Measurements from ENCODE around the gene CDH13. TPM values are rescaled to one million over a fixed set of nuclear protein-coding genes. Genes with fewer than 3 reads are reported as not detected.

The CDH13 gene
- total RNA-seq, 4 donors from 2014 or later, result 3.4 to 14.8 (median 6.5) TPM

DNA sequence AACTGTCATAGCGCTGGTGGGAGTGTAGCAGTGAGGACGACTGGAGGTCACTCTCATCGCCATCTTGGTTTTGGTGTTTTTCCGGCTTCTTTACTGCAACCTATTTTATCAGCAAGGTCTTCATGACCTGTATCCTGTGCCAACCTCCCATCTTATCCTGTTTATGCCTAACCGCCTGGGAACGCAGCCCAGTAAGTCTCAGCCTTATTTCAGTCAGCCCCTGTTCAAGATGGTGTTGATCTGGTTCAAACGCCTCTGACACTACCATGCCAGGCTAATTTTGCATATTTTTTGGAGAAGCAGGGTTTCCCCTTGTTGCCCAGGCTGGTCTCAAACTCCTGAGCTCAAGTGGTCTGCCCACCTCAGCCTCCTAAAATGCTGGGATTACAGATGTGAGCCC lies 1001.2 kb downstream of the CDH13 start:
- no peak overlapping the region for H3K4me3 ChIP-seq (replicated peaks in 1 of 3)
- no peaks in the 10 kb centered on the region for H3K4me1 ChIP-seq
- no peak for DNase-seq
- no peaks in the 10 kb centered on the region for H3K9me3 ChIP-seq
- no peaks in the 10 kb centered on the region for H3K36me3 ChIP-seq
- intact Hi-C loops (cut with DNase I), result no loop called here
- H3K27me3 ChIP-seq, result no peaks in the 10 kb centered on the region
- WGBS, 2 donors, result 91 to 96% methylated on average over 7 of the region's 7 CpGs
- no peak overlapping the region for H3K27ac ChIP-seq
- TF ChIP-seq POLR2A (IDR thresholded peaks at IDR 0.05), result no peak
- TF ChIP-seq, protein P1, sequence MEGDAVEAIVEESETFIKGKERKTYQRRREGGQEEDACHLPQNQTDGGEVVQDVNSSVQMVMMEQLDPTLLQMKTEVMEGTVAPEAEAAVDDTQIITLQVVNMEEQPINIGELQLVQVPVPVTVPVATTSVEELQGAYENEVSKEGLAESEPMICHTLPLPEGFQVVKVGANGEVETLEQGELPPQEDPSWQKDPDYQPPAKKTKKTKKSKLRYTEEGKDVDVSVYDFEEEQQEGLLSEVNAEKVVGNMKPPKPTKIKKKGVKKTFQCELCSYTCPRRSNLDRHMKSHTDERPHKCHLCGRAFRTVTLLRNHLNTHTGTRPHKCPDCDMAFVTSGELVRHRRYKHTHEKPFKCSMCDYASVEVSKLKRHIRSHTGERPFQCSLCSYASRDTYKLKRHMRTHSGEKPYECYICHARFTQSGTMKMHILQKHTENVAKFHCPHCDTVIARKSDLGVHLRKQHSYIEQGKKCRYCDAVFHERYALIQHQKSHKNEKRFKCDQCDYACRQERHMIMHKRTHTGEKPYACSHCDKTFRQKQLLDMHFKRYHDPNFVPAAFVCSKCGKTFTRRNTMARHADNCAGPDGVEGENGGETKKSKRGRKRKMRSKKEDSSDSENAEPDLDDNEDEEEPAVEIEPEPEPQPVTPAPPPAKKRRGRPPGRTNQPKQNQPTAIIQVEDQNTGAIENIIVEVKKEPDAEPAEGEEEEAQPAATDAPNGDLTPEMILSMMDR (IDR thresholded peaks at IDR 0.05), result no peak

DNA sequence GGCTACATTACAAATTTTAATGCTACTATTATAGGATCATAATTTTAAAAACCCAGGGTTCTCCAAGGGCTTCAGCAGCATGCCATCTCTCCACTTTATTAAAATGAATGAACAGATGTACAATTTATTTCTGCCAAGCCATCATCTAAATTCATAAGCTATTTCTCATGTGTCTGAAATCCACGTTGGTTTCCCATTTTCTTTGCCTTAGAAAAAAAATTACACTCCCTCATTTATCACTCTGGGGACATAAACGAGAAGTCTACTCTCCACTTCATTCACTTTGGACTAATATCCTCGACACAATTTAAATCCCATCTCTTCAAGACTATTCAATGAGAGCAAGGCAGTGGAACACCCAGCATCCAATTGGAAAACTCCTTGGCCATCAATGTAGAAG lies 1002.7 kb downstream of the CDH13 start:
- H3K4me1 ChIP-seq, result no peaks in the 10 kb centered on the region
- WGBS, 2 donors, result 76 to 86% methylated on average over 3 of the region's 3 CpGs
- no peak overlapping the region for H3K27ac ChIP-seq
- H3K36me3 ChIP-seq, result no peaks in the 10 kb centered on the region
- H3K4me3 ChIP-seq (replicated peaks in 1 of 3), result no peak overlapping the region
- TF ChIP-seq POLR2A (IDR thresholded peaks at IDR 0.05), result no peak
- TF ChIP-seq, protein P1 (IDR thresholded peaks at IDR 0.05), result no peak
- intact Hi-C loops (cut with DNase I), result no loop called here
- H3K9me3 ChIP-seq, result no peaks in the 10 kb centered on the region
- no peaks in the 10 kb centered on the region for H3K27me3 ChIP-seq
- DNase-seq, result no peak

DNA sequence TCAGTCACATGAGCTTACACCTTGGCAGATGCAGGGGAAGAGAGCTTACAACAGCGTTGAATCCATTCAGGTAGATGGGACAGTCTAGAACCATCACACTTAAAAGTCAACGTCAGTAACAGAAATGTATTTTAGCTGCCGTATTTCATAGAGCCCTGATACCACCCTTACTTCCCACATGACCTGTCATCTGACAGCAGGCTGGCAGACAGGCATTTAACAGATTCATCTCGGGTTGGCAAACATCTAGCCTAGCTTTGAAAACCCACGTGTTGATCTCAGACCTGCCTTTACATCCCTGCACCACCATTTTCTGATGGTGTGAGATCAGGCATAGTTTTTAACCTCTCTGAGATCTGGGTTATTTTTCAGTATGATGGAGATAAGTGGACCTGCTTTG lies 1003.1 kb downstream of the CDH13 start:
- H3K27me3 ChIP-seq, result no peaks in the 10 kb centered on the region
- no peaks in the 10 kb centered on the region for H3K36me3 ChIP-seq
- H3K4me3 ChIP-seq (replicated peaks in 1 of 3), result no peak overlapping the region
- TF ChIP-seq, protein P1 (IDR thresholded peaks at IDR 0.05), result no peak
- no peak for TF ChIP-seq POLR2A (IDR thresholded peaks at IDR 0.05)
- H3K9me3 ChIP-seq, result no peaks in the 10 kb centered on the region
- WGBS, 2 donors, result 84 to 86% methylated on average over 5 of the region's 5 CpGs
- intact Hi-C loops (cut with DNase I), result no loop called here
- no peak for DNase-seq
- no peak overlapping the region for H3K27ac ChIP-seq
- no peaks in the 10 kb centered on the region for H3K4me1 ChIP-seq

DNA sequence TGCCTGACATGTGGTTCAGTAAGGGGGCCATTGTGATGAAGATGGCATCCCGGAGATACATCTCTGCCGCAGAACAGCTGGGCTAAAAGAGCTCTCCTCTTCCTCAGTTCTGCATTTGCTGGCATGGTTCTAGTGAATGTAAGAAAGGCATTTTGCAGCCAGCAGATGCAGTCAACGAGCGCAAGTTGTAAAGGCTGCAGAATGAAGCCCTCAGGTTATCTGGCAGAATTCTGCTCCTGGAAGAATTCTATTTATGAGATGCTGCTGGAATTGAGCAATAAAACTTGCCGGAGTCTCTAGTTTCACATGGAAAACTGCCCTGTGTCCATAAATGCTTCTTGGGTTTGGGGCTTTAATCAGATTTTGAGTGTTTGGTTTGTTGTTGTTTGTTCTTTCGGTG lies 1004.2 kb downstream of the CDH13 start:
- H3K9me3 ChIP-seq, result no peaks in the 10 kb centered on the region
- no peak overlapping the region for H3K4me3 ChIP-seq (replicated peaks in 1 of 3)
- no peaks in the 10 kb centered on the region for H3K36me3 ChIP-seq
- DNase-seq, result no peak
- WGBS, 2 donors, result 83 to 85% methylated on average over 6 of the region's 6 CpGs
- H3K27ac ChIP-seq, result no peak overlapping the region
- no peaks in the 10 kb centered on the region for H3K27me3 ChIP-seq
- TF ChIP-seq, protein P1 (IDR thresholded peaks at IDR 0.05), result no peak
- TF ChIP-seq POLR2A (IDR thresholded peaks at IDR 0.05), result no peak
- no peaks in the 10 kb centered on the region for H3K4me1 ChIP-seq
- intact Hi-C loops (cut with DNase I), result no loop called here

DNA sequence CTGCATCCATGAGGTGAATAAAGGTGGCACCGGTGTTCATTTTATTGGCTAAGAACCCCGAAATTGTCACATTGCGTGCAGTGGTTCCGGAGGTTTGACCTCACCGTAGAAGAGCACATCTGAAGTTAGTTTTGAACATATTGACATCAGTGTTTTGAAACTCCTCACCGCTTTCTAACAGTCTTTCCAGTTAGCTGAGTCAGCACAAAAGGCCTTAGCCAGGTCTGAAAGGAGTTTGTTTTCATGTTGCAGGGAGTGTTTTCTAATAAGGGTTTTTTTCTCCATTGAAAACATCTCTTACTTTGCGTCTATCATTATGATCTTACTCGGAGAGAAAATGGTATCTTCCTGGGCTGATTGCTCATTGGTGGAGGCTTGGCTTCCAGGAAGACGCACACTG lies 1006.5 kb downstream of the CDH13 start:
- Histone ChIP-seq H3K27ac (no peak overlapping the region), H3K27me3 (no peaks in the 10 kb centered on the region), H3K36me3 (no peaks in the 10 kb centered on the region), H3K9me3 (no peaks in the 10 kb centered on the region), H3K4me3 (replicated peaks in 1 of 3) (no peak overlapping the region), H3K4me1 (no peaks in the 10 kb centered on the region)
- TF ChIP-seq, protein P1 (IDR thresholded peaks at IDR 0.05), result no peak
- TF ChIP-seq POLR2A (IDR thresholded peaks at IDR 0.05), result no peak
- intact Hi-C loops (cut with DNase I), result no loop called here
- no peak for DNase-seq
- WGBS, 2 donors, result 87 to 88% methylated on average over 9 of the region's 9 CpGs

Measured in thyroid gland (tissue), 4 donors.